K562 (cell line): Measurements from ENCODE around the gene SLC2A4RG. TPM values are rescaled to one million over a fixed set of nuclear protein-coding genes. Genes with fewer than 3 reads are reported as not detected.

ENCODE experiments used
- ATAC-seq: fragments of 200-7000 bp; cut with Tn5 transposase; 3 replicates; pipeline ENCODE4 v1.9.1; 2020; ENCODE audit warnings: moderate library complexity
- BruUV-seq: library from RNA; stranded (reverse); fragments of 400-500 nt; replicated peaks from 2 replicates; lab custom pipeline; 2021; lab: Mats Ljungman, UMichigan
- CTCF ChIA-PET: fragments of 300-600 bp; formaldehyde crosslinking; extraction: SDS; loops from one replicate; lab custom pipeline; 2021; ENCODE audit warnings: low intra/inter-chr PET ratio; lab: Yijun Ruan, JAX
- POLR2A ChIA-PET: fragments of 300-600, 350-650 bp; sonication (Branson Sonifier 250); formaldehyde crosslinking; extraction: SDS; loops from one replicate; lab custom pipeline; 2021; ENCODE audit warnings: antibody characterized with exemption, inconsistent platforms; lab: Yijun Ruan, JAX
- DNase-seq, 4 experiments: peaks; one replicate each; pipeline versions ENCODE4 v3.0.0 to v3.0.0-alpha.2; 2011 to 2018; ENCODE audit warnings: low spot score in 3 of 4, mixed read lengths in 3 of 4; ENCODE audit errors: extremely low read depth in 1 of 4
- FAIRE-seq: peaks from 2 replicates; lab custom pipeline; 2011; peaks lifted over from hg19 to GRCh38; lab: Jason Lieb, UNC
- H2AFZ ChIP-seq: 2 replicates; pipeline ENCODE4 v1.6.0; 2011; ENCODE audit warnings: low read depth, low read length, control low read depth, inconsistent platforms
- H3K27ac ChIP-seq: fragments of 200-600 bp; 3 replicates; pipeline ENCODE4 v1.8.0; 2011; ENCODE audit warnings: low read depth, mild to moderate bottlenecking, control low read depth, inconsistent platforms, low read length, moderate library complexity, mixed read lengths; ENCODE audit errors: extremely low read depth
- H3K27me3 ChIP-seq, 2 experiments: fragments of 300-600 bp in 1 of 2; 2 replicates in 1 of 2; 3 replicates in 1 of 2; pipeline versions ENCODE4 v1.6.0 to v1.8.0; 2011; ENCODE audit warnings: inconsistent platforms in 2 of 2, low read length in 2 of 2, mild to moderate bottlenecking in 1 of 2, mixed read lengths in 1 of 2, moderate library complexity in 1 of 2; ENCODE audit not compliant: control insufficient read depth in 2 of 2, insufficient read depth in 2 of 2
- H3K36me3 ChIP-seq: fragments of 300-600 bp; 3 replicates; pipeline ENCODE4 v1.8.0; 2011; ENCODE audit warnings: mild to moderate bottlenecking, low read length, inconsistent platforms; ENCODE audit not compliant: control insufficient read depth, insufficient read depth
- H3K4me1 ChIP-seq, 2 experiments: fragments of 200-600 bp in 1 of 2; replicated peaks in 1 of 2; 2 replicates in 1 of 2; 3 replicates in 1 of 2; pipeline versions ENCODE4 v1.5.1 to v1.8.0; 2011; ENCODE audit warnings: inconsistent platforms in 2 of 2, low read length in 2 of 2, mild to moderate bottlenecking in 1 of 2, mixed read lengths in 1 of 2, moderate library complexity in 1 of 2; ENCODE audit not compliant: control insufficient read depth in 2 of 2, insufficient read depth in 2 of 2
- H3K4me2 ChIP-seq: 2 replicates; pipeline ENCODE4 v1.6.1; 2011; ENCODE audit warnings: low read length, control low read depth, inconsistent platforms, mixed read lengths; ENCODE audit not compliant: insufficient read depth
- H3K4me3 ChIP-seq: fragments of 200-600 bp; sonication (generic), shearing (Covaris generic); 2 replicates; pipeline ENCODE4 v1.5.1; 2016; ENCODE audit warnings: control low read depth, inconsistent platforms
- H3K79me2 ChIP-seq: fragments of 200-600 bp; 3 replicates; pipeline ENCODE4 v1.8.0; 2011; ENCODE audit warnings: low read length, inconsistent platforms; ENCODE audit not compliant: control insufficient read depth, insufficient read depth
- H3K9ac ChIP-seq, 2 experiments: 2 replicates each; pipeline versions ENCODE4 v1.6.0 to v1.6.1; 2011; ENCODE audit warnings: low read depth in 2 of 2, low read length in 2 of 2, control low read depth in 1 of 2, inconsistent platforms in 1 of 2, mild to moderate bottlenecking in 1 of 2, mixed read lengths in 1 of 2; ENCODE audit not compliant: insufficient read depth in 1 of 2
- H3K9me1 ChIP-seq: one replicate; pipeline ENCODE4 v1.6.0; 2011; ENCODE audit warnings: inconsistent platforms, mild to moderate bottlenecking, low read length, moderate library complexity; ENCODE audit not compliant: control insufficient read depth, insufficient read depth
- H3K9me3 ChIP-seq: replicated peaks from 2 replicates; pipeline ENCODE4 v1.5.1; 2011; ENCODE audit warnings: low read depth, low read length, inconsistent platforms; ENCODE audit not compliant: control insufficient read depth, insufficient read depth
- H4K20me1 ChIP-seq: replicated peaks from 2 replicates; pipeline ENCODE4 v1.6.1; 2011; ENCODE audit warnings: low read length, inconsistent platforms, mixed read lengths; ENCODE audit not compliant: control insufficient read depth, insufficient read depth
- BHLHE40 ChIP-seq: IDR thresholded peaks from 2 replicates; pipeline ENCODE4 v1.6.1; 2011; ENCODE audit warnings: low read length, improper control_type of control experiment
- DPF2 ChIP-seq: fragments of 450-650 bp; IDR thresholded peaks from 2 replicates; pipeline ENCODE4 v1.6.1; 2016
- E2F4 ChIP-seq: sonication (generic); formaldehyde crosslinking; IDR thresholded peaks from 2 replicates; pipeline ENCODE4 v1.8.0; 2022; ENCODE audit warnings: mild to moderate bottlenecking, low read depth, missing genetic modification reagents
- ESRRA ChIP-seq: fragments of 450-650 bp; IDR thresholded peaks from 2 replicates; pipeline ENCODE4 v1.6.1; 2014; ENCODE audit warnings: low read depth, mild to moderate bottlenecking, moderate library complexity, borderline replicate concordance
- FOSL1 ChIP-seq: fragments of 200-800 bp; sonication (Bioruptor generic); conservative IDR thresholded peaks from 2 replicates; pipeline ENCODE4 v1.6.1; 2016; ENCODE audit warnings: missing genetic modification characterization, missing compliant biosample characterization
- GABPB1 ChIP-seq: sonication (generic); formaldehyde crosslinking; IDR thresholded peaks from 2 replicates; pipeline ENCODE4 v1.8.0; 2022; ENCODE audit warnings: mild to moderate bottlenecking, missing genetic modification reagents
- HDAC3 ChIP-seq: fragments of 450-650 bp; IDR thresholded peaks from 2 replicates; pipeline ENCODE4 v1.6.1; 2018; ENCODE audit warnings: borderline replicate concordance, mild to moderate bottlenecking, moderate library complexity; ENCODE audit not compliant: partially characterized antibody
- IRF2 ChIP-seq: sonication (generic); formaldehyde crosslinking; IDR thresholded peaks from 2 replicates; pipeline ENCODE4 v1.8.1; 2022; ENCODE audit warnings: mild to moderate bottlenecking, missing genetic modification reagents
- JUND ChIP-seq, 2 experiments: IDR thresholded peaks; 2 replicates in 1 of 2; 3 replicates in 1 of 2; pipeline ENCODE4 v1.6.1; 2011; ENCODE audit warnings: borderline replicate concordance in 2 of 2, low read depth in 2 of 2, low read length in 2 of 2, improper control_type of control experiment in 1 of 2, missing biosample characterization in 1 of 2, missing genetic modification characterization in 1 of 2, missing genetic modification reagents in 1 of 2
- MYC ChIP-seq, 2 experiments: fragments of 250-450 bp in 1 of 2; sonication (Bioruptor Pico) in 1 of 2; IDR thresholded peaks; 2 replicates each; pipeline versions ENCODE4 v1.5.1 to v1.6.1; 2012 to 2021; ENCODE audit warnings: low read depth in 2 of 2, borderline replicate concordance in 1 of 2, improper control_type of control experiment in 1 of 2, low read length in 1 of 2, mild to moderate bottlenecking in 1 of 2, moderate library complexity in 1 of 2
- NR2C1 ChIP-seq, 2 experiments: fragments of 450-650 bp; IDR thresholded peaks; 2 replicates each; pipeline ENCODE4 v1.6.1; 2017; ENCODE audit warnings: mild to moderate bottlenecking in 2 of 2, antibody characterized with exemption in 1 of 2, inconsistent platforms in 1 of 2, missing compliant biosample characterization in 1 of 2, missing genetic modification characterization in 1 of 2
- NR4A1 ChIP-seq, 2 experiments: fragments of 250-450 bp in 1 of 2; fragments of 450-650 bp in 1 of 2; sonication (Bioruptor Pico) in 1 of 2; IDR thresholded peaks; 2 replicates each; pipeline versions ENCODE4 v1.4.0 to v1.6.1; 2016 to 2020; ENCODE audit warnings: mild to moderate bottlenecking in 2 of 2, missing compliant biosample characterization in 1 of 2, missing genetic modification characterization in 1 of 2, moderate library complexity in 1 of 2
- PHF8 ChIP-seq: fragments of 200-600 bp; sonication (generic); IDR thresholded peaks from 2 replicates; pipeline ENCODE4 v1.6.1; 2012; ENCODE audit warnings: mixed run types, mild to moderate bottlenecking, inconsistent platforms, low read length, moderate library complexity, borderline replicate concordance
- POLR2A ChIP-seq: fragments of 450-650 bp; conservative IDR thresholded peaks from 2 replicates; pipeline ENCODE4 v1.6.1; 2016
- RAD21 ChIP-seq, 2 experiments: fragments of 250-450 bp in 1 of 2; fragments of 450-650 bp in 1 of 2; sonication (Bioruptor Pico) in 1 of 2; formaldehyde crosslinking in 1 of 2; IDR thresholded peaks in 1 of 2; conservative IDR thresholded peaks in 1 of 2; 2 replicates each; pipeline versions ENCODE4 v1.4.0 to v1.8.0; 2020 to 2022; ENCODE audit warnings: mild to moderate bottlenecking in 2 of 2, moderate library complexity in 1 of 2
- SIN3B ChIP-seq: fragments of 450-650 bp; IDR thresholded peaks from 2 replicates; pipeline ENCODE4 v1.6.1; 2017; ENCODE audit warnings: low read depth, mild to moderate bottlenecking, moderate library complexity
- SREBF1 ChIP-seq: fragments of 150-350 bp; IDR thresholded peaks from 2 replicates; pipeline ENCODE4 v1.6.1; 2014; ENCODE audit warnings: antibody characterized with exemption, low read depth, low read length, borderline replicate concordance
- TBL1XR1 ChIP-seq, 2 experiments: IDR thresholded peaks; 2 replicates each; pipeline ENCODE4 v1.6.1; 2012; ENCODE audit warnings: improper control_type of control experiment in 2 of 2, low read length in 2 of 2, mild to moderate bottlenecking in 1 of 2
- TRIM28 ChIP-seq: fragments of 450-650 bp; IDR thresholded peaks from 2 replicates; pipeline ENCODE4 v1.6.1; 2017
- ZNF586 ChIP-seq: fragments of 450-650 bp; formaldehyde crosslinking; conservative IDR thresholded peaks from 2 replicates; pipeline ENCODE4 v1.4.0; 2020; ENCODE audit warnings: mild to moderate bottlenecking, moderate library complexity
- WGBS: fragments of 100-300 bp; shearing (Covaris generic); methylation state at CpG from one replicate; pipeline ENCODE4 v1.1.6; 2016; ENCODE audit warnings: low coverage, mixed read lengths; ENCODE audit not compliant: insufficient coverage; ENCODE audit errors: missing lambda C conversion rate; 5-methylcytosine and 5-hydroxymethylcytosine counted together
- in situ Hi-C: fragments of 300-500 bp; cut with MboI; formaldehyde crosslinking; loops from 4 replicates; pipeline ENCODE4 v1.15.0; 2018; ENCODE audit warnings: inconsistent platforms, mixed read lengths
- intact Hi-C: fragments of 100-400 bp; cut with micrococcal nuclease; formaldehyde crosslinking; loops from 2 replicates; pipeline ENCODE4 v1.14.2; 2022
- polyA plus RNA-seq, 8 experiments: library from polyadenylated mRNA; depleted of rRNA in 4 of 8; stranded (reverse) in 5 of 8; unstranded in 3 of 8; fragments of >200 nt; fragmentation: Nextera tagmentation in 2 of 8; fragmentation: Illumina TruSeq in 1 of 8; extraction: Ambion mirVana in 2 of 8; extraction: Trizol in 1 of 8; gene quantifications; 2 replicates each; pipeline versions ENCODE4 v1.2.1 to v1.2.3, GENCODE V29; 2011 to 2014; ENCODE audit warnings: inconsistent platforms in 1 of 8, missing spikeins in 1 of 8
- total RNA-seq, 7 experiments: library from RNA; depleted of rRNA in 6 of 7; stranded (reverse); fragments of >200 nt in 6 of 7; fragmentation: Illumina TruSeq in 2 of 7; extraction: Trizol in 2 of 7; gene quantifications; 2 replicates each; pipeline versions ENCODE4 v1.2.1 to v1.2.3, GENCODE V29; 2011 to 2021; ENCODE audit warnings: low replicate concordance in 1 of 7

Gene SLC2A4RG
- total and polyA plus RNA-seq, 9 of the 15 experiments (the other 6 are each of a cell fraction or from before 2014, with no cell fraction given), result 0.34 to 97.3 (median 26.5) TPM

DNA sequence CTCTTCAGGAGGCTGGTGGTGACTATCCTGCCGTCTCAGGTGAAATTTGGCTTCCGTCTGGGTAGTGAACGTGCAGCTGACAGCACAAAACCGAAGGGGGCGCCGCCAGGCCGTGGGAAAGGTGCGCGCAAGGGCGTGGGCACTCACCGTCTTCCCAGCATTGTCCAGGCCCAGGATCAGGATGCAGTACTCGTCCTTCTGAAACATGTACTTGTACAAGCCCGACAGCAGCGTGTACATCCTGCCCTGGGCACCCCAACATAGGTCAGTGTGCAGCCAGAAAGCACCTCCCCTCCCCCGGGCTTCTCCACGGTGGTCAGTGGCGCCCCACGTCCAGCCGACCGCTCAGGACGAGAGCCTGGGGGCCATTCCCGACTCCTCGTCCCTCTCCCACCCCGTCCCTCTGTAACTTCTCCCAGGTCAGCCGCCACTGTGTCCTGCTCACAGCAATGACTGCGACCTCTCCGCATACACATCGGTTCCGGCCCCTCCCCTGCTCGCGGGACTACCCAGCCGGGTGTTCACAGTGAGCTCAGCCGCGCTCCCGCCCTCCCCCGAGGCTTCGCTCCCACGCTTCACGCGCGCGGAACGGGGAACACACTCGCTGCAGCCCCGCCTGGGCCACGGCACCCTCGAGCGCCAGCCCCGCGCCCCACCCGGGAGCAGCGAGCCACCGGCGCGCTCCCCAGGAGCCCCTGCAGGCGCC is 32.6 kb upstream of the SLC2A4RG start:
- H3K4me1 ChIP-seq, result peaks cover 13 to 63% of the 10 kb centered on the region in 2 experiments
- intact Hi-C loops, result loop anchor here (2.0 to 10.0 kb wide), 5 partner anchors 78 to 250 kb away; partner anchors contain the start of genes PTK6, TPD52L2 and UCKL1
- H4K20me1 ChIP-seq, result peaks cover 22% of the 10 kb centered on the region
- ChIA-PET POLR2A (interaction anchor here (0.7 to 4.0 kb wide), 6 partner anchors 9 to 158 kb away, joined by 5 to 27 read pairs (median 6); partner anchors contain the start of genes RTEL1 and TPD52L2), CTCF (interaction anchor here (0.5 to 2.6 kb wide), 5 partner anchors 157 to 483 kb away, joined by 3 to 18 read pairs (median 6); partner anchors contain the start of genes PTK6 and TPD52L2)
- peak; percentile 95 for FAIRE-seq
- peak overlapping the region; percentile 99 for H3K4me2 ChIP-seq
- H2AFZ ChIP-seq, result peak overlapping the region; percentile 75; the same call in 1 of the 2 replicates
- H3K27me3 ChIP-seq, result no peaks in the 10 kb centered on the region
- peak; percentile 53 to 84 (median 69) for DNase-seq
- ATAC-seq, result peak; percentile 75
- in situ Hi-C loops, result loop anchor here (5.0 kb wide), 1 partner anchor 155 kb away; the partner anchor contains the start of gene ABHD16B
- H3K4me3 ChIP-seq, result peak overlapping the region; percentile 100
- H3K79me2 ChIP-seq, result peaks cover 63% of the 10 kb centered on the region
- H3K9me1 ChIP-seq, result no peaks in the 10 kb centered on the region
- no TSS peak for BruUV-seq
- H3K36me3 ChIP-seq, result peaks cover 66% of the 10 kb centered on the region
- H3K9me3 ChIP-seq, result no peaks in the 10 kb centered on the region
- peak overlapping the region; percentile 96 for H3K27ac ChIP-seq
- peak overlapping the region; percentile 90 to 95 for H3K9ac ChIP-seq
- 1% methylated on average over 54 of the region's 56 CpGs for WGBS
- TF ChIP-seq PHF8, result no peak
- no peak for TF ChIP-seq POLR2A
- peak; percentile 25; the same call in 1 of the 2 replicates for TF ChIP-seq JUND (IDR thresholded peaks at IDR 0.05; ENCODE audit: borderline replicate concordance, low read depth, low read length)
- TF ChIP-seq JUND (tag; IDR thresholded peaks at IDR 0.05; ENCODE audit: borderline replicate concordance, low read depth, low read length), result no peak; the same call in 2 of the 3 replicates
- no peak for TF ChIP-seq E2F4 (CRISPR knock-in tag)
- no peak for TF ChIP-seq DPF2
- no peak for TF ChIP-seq HDAC3
- TF ChIP-seq NR2C1 (IDR thresholded peaks at IDR 0.05), result peak; percentile 44; the same call in 1 of the 2 replicates
- peak; percentile 48 for TF ChIP-seq NR2C1 (tag; IDR thresholded peaks at IDR 0.05)
- no peak for TF ChIP-seq GABPB1 (CRISPR knock-in tag)
- peak; percentile 13; the same call in 1 of the 2 replicates for TF ChIP-seq ESRRA
- TF ChIP-seq MYC (IDR thresholded peaks at IDR 0.05; ENCODE audit: low read depth, low read length), result peak; percentile 63
- no peak for TF ChIP-seq MYC (CRISPR knock-in tag; IDR thresholded peaks at IDR 0.05; ENCODE audit: borderline replicate concordance, low read depth)
- TF ChIP-seq SREBF1, result no peak
- TF ChIP-seq NR4A1 (CRISPR knock-in tag; IDR thresholded peaks at IDR 0.05), result no peak
- no peak for TF ChIP-seq NR4A1 (tag; IDR thresholded peaks at IDR 0.05)
- TF ChIP-seq ZNF586 (CRISPR knock-in tag), result no peak
- TF ChIP-seq RAD21 (CRISPR knock-in tag; conservative IDR thresholded peaks at IDR 0.05 in 1 of 2, IDR thresholded peaks at IDR 0.05 in 1 of 2), result peak; percentile 82 to 85
- no peak for TF ChIP-seq FOSL1 (tag)
- peak; percentile 32; the same call in 1 of the 2 replicates for TF ChIP-seq SIN3B
- TF ChIP-seq IRF2 (CRISPR knock-in tag), result 0 out of 2 replicates have a peak, but pooled peaks have one; percentile 71
- no peak for TF ChIP-seq TBL1XR1 (IDR thresholded peaks at IDR 0.05; ENCODE audit: low read length in 2 of 2)
- peak; percentile 70; the same call in 1 of the 2 replicates for TF ChIP-seq BHLHE40
- TF ChIP-seq TRIM28, result no peak
